Activated CD4-positive, alpha-beta T cell treated with anti-CD3 and anti-CD28 coated beads, Interleukin-2, Interleukin-4, amounts not matched to agents 100 ng/mL and 50 ng/mL, durations not matched to agents 16 hours and 8 hours (primary cell): ENCODE measurements around the gene LIMS2.

ENCODE experiments used
- DNase-seq: peaks from one replicate; pipeline ENCODE4 v3.0.0-alpha.2; 2020; ENCODE audit warnings: low spot score

Gene LIMS2

DNA sequence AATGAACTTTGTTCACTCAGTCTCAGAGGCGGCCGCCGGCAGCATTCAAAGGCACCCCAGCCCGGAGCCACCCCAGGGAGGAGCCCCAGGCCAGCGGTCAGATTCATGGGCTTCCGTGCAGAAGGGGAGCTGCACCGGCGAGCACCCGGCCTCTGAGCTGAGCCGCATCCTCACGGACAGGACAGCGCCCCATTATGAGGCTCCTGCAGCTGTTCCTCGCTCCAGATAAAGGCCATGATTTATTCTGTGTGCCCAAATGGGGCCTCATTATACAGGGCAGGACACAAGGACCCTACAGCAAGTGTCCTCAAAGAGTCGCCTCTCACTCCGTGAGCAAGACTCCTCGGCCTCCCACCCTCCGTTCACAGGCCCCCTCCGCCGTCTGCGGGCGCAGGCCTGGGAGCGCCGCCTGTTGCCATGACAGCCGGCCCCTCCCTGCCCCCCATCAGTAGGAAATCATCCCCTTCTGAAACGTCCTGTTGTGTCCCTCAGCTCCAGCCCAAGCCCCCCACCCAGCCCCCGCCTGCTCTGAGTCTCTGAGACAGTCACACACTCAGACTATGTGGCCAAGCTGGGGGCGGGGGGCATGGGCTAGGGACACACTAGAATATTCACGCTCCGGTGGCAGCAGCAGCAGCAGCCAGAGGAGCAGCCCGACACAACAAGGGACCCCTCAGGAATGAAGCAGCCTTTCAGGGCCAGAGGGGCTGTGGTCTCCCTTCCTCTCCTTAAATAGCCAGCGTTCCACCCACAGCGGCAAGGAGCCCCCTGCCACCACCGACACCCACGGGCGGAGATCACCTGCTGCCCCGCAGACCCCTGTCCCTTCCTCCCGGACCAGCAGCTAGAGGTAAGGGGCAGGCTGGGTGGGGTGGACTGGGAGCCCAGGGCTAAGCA, 29.7 kb downstream of the LIMS2 start, which contains the start of gene GPR17:
Gene GPR17 (plus strand): TSS at position 759 of the 897 bp plus-strand sequence. CDS start 4,583 bp downstream, outside the sequence.
- no peak for DNase-seq

DNA sequence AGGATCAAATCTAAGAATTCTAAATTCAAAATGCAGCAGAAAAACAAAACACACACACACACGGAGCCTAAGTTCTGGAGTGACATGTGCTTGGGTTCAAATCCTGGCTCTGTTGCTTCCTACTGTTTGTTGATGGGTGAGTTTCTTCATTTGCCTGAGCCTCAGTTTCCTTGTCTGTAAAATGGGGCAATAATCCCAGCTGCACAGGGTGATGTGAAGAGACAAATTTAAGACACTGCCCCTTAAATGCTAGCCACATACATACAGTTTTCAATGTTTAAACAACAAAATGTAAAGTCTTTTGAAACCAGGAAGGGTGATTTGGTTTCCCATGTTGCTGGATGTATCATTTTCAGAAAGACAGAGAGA, 30.3 kb downstream of the LIMS2 start:
- DNase-seq: no peak

DNA sequence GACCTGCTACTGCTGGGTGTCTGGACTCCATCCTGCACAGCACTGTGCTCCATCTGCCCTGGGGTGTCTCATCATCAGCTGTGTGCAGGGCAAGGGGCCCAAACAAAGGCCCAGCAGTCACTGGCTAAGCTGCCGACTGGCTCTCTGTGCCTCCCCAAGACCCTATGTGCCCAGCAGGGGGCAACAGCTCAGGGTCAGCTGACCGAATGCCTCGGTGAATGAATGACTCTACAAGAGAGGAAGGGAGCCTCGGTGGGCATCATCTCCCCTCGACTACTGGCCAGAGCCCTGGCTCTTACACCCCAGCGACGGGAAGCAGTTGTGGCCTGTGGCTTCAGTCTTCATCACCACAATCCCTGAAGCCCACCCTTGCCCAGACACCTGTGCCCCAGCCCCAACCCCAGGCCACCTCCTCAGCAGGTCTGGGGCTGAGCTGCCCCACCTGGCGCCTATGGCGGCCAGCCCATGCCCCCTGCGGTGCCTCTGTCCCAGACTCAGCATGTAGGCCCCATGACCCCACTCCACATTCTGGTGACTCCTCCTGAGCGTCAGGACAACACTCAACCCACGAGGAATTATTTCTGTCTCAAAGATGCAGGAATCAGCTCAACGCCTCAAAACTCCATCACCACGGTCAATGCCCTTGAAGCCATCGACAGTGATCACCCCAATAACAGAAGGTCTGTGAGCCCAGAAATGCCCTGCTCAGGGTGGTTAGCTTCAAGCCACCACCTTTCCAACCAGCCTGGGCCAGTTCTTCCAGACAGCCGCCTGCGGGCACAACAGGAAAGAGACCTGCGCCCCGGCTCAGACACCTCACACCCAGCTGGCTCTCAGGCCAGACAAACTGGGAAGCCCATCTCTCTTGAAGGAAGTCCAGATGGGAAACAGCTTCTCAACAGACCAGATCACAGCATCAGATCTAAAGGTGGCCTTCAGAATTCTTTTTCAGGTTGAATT, 31.0 kb downstream of the LIMS2 start:
- no peak for DNase-seq

DNA sequence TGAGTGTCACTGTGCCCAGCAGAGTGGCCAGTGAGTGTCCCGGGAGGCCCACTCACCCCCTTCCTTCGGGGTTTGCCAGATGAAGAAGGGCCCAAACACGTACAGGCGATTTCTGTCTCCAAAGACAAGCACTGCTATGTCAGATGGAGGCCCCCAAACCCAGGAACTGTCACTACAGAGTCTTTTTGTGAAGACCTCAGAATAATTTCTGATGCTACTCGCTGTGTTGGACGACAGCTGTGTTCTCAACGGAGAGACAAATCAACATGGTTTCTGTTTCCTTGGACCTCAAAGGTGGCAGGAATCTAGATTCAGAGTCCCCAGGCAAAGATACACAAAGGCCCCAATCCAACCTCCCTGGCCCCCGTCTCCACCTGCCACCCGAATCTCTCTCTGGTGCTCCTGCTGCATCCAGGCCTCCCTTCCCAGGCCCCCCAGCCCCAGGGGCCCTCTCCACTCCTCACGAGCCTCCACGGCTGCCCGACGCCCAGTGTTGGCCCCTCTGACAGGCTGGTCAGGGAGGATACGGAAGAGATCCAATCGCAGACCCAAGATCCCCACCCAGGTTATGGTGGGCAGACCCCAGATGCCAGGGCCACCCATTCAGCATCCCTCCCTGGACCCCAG, 31.8 kb downstream of the LIMS2 start:
- no peak for DNase-seq

DNA sequence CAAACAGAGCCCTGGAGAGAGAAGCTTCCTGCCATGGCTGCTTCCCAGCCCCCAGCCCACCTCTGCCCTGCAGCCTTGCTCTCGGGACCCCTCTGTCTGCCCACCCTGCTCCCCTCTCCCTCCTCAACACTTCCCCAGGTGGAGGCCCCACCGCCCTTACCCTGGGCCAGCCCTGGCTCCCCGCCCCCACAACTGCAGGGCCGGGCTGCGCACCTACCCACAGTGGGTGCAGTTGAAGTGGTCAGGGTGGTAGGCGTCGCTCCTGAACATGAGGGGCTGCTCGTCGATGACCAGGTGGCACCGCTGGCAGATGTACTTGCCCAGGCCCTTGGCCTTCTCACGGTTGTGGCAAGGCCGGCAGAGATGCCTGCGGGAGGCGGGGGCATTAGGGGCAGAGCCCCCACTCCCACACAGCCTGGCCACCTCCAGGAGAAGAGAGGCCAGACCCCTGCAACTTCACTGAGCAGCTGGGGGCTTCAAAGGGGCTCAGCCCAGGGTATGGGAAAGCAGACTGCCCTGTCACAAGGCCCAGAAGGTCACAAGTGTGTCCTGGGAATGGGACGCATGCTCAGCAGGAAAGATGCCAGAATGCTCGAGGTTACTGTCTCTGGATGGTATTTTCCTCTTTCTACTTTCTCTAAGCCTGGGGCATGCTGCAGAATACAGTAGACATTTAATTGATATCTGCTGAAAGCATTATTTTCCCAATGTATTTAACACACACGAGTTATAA, 32.5 kb downstream of the LIMS2 start:
- no peak for DNase-seq

DNA sequence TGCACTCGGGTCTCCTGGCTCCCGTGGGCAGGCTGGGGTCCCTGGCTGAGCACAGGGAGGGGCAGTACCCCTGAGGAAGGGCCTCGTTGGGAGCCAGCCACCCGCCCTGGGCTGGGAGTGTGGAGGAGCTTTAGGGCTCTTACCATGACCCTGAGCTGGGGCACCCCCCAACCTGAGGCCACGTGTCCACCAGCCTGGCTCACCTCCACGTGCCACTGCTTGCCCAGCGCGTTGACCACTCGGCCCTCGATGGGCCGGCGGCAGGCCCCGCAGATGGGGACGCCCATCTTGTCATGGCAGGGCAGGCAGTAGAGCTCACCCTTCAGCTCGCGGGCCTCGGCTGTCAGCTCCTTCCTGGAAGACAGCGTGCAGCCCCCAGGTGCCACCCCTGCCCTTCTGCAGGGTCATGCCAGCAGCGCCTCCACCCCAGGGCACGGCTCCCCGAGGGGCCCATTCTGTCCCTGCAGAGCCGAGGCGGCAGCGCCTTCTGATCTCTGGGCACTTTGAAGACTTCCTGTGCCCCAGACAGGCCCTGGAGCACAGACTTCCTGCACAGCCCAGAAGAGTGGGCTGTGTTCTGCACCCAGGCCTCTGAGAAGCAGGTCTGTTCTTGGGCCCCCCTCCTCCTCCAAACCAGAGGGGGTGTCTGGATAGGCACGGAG, 33.4 kb downstream of the LIMS2 start:
- peak; percentile 8 for DNase-seq

DNA sequence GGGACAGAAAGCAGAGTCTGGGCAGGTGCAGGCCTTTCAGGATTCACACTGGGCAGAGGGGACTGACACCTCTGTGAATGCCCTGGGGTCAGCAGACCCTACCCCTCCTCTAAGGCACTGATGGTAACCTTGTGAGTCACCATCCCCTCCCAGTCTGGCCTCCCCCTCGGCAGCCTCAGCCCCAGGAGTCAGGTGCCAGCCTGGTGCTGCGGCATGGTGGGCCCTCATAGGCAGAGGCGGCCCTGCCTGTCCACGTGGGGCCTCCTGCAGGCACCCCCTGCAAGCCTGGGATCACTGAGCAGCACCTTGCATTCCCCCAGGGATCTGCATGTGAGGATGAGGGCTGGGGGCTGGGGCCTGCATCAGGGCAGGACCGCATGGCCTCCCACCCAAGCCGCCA, 34.2 kb downstream of the LIMS2 start:
- DNase-seq: no peak

DNA sequence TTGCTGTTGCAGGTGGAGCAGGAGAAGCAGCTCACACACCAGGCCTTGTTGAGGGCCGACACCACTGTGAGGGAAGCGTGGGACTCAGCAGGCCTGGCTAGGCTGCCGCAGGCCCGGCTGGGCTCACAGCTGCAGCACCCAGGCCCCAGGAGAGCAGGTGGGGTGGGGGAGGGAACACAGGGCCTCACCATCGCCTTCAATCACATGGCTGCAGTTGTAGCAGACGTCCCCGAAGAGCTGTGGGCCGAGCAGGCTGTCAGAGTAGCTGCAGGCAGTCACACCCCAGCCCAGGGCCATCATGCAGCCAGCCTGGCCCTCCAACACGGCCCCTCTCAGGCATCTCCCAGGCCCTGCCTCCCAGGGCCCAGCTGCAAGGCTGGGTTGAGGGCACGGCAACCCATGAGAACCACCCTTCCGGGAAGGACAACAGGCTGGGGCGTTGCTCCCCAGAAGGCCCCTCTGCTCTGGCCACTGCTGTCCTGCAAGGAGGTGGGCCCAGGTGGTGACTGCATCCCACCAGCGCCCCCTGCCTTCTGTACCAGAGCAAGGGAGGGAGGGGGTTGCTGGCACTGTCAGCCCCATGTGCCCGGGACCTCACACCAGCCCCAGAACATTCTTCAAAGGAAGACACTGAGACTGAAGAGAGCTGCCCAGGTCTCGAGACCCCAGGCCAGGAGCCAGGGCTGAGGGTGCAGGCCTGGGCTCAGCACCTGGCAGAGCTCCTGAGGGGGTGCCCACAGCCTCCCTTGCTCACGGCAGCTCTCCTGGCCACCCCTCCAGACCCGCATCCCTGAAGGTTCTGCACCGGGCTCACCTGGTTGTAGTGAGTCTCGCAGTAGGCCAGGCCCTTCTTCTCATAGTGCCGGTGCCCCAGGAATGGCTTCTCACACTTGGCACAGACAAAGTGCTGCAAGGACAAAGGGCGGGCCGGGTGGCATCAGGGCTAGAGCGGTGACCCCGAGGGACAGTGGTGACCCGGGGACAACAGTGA, 35.0 kb downstream of the LIMS2 start:
- no peak for DNase-seq

DNA sequence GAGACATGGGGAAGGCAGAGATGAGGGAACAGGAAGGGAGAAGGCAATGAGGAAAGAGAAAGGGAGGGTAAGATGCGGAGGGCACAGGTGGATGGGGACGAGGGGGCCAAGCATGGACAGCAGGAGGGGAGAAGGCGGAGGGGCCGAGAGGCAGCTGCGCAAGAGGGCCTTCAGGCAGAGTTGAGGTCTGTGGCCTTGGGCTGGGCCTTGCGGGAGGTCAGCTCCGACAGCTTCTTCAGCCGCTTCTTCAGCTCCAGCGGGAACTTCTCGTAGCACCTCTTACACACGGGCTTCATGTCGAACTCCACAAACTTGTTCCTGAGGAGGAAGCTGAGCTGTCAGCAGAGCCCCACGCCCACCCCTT, 36.2 kb downstream of the LIMS2 start:
- DNase-seq: no peak

DNA sequence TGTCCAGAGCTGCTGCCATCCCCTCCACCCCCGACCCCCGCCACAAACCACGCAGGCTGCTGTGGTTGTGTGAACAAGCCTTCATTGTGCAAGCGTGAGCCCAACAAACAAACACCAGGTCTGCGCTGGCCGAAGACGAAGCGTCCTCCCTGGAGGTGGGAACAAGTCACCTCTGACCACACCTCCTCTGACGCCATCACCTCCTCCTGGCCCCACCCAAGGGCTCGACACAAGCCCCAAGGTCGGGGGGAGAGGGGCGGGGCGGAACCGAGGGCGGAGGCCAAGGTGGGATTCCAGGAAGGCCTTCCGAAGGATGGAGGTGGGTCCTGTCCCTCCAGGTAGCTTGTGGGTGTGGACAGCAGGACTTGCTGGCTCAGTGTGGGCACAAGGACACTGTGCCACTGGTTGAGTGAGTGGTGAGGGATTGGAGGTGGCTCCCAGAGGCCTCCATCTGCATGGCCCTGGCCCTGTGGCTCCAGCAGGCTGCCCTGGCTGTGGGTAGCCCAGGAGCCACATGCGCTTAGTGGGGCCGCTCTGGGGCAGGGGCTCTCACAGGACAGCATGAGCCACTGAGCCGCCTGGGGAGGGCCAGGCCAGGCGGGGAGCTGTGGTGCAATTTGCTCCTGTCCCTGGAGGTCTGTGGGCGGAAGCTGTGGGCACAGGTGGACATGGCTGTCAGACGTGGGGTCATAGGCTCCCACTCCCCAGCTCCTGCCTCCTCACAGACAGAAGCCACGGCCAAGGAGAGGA, 36.8 kb downstream of the LIMS2 start:
- DNase-seq: no peak

DNA sequence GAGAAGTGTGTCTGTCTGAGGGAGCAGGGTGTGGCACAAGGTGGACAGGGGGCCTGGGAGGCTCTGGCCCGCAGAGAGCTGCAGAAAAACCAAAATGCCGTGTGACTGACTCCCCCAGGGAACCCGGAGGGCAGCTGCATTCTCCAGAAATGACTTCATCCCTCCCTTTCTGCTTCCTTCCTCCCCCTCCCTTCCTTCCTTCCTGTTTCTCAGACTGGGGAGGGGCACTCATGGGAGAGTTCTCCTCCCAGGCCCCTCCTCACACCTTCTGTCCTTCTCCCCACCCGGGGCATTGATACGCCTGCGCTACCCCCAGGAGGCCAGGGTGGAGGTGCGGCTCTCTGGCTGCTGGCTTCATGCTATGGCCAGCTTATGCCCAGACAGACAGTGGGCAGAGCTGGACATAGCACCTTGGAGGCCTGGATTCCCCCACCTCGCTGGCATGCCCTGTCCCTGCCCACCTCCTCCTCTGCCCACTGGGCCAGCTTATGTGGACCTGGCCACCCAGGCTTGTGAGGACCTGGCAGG, 37.5 kb downstream of the LIMS2 start:
- DNase-seq: peak; percentile 28

DNA sequence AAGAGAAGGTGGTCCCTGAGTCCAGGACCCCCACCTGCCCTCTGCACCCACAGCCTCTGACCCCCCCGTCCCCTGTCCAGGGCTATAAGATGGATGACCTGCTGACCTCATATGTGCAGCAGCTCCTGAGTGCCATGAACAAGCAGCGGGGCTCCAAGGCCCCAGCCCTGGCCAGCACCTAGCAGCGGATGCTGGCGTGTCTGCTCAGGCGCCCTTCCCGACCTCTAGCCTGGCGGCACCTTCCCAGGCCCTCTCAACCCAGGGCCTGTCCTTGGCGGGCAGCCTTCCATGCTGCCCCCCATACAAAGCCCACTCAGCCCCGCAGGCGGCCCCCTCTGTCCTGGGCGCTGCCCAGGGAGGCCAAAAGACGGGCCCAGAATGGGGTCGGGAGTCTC, 38.1 kb downstream of the LIMS2 start:
- DNase-seq: no peak

DNA sequence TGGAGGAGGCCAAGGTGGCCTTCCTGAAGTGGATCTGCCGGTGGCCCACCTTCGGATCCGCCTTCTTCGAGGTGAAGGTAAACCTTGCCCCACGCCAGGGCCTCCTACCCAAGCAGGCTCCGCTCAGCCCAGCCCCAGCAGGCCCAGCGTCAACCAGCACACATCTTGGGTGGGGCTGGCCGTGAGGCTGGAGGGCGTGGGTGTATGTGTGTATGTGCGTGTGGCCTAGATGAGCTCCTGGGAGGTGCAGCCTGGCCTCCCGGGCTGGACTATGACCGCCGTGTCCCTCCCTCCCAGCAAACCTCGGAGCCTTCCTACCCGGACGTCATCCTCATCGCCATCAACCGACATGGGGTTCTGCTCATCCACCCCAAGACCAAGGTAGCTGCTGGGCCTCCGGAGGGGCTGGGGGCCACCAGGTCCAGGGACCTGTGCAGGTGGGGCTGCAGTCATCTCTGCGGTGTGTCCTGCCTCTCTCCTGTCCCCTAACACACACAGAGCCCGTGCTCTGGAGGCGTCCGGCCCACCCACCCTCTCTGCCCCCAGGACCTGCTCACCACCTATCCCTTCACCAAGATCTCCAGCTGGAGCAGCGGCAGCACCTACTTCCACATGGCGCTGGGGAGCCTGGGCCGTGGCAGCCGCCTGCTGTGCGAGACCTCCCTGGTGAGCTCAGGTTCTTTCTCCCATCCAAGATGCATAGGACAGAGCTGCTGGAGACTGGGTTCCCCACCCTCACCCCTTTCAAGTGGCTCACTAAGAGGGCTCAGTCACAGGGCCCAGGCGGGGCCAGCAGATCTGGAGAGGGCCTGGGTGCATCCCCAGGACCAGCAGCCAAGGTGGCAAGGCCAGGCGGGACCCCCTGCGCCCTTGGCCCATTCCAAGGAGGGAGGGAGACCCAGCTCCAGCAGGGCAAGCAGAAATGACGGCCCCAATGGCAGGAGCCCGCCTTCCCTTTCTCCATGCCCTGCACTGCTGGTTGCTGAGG, 38.8 kb downstream of the LIMS2 start:
- DNase-seq: no peak

DNA sequence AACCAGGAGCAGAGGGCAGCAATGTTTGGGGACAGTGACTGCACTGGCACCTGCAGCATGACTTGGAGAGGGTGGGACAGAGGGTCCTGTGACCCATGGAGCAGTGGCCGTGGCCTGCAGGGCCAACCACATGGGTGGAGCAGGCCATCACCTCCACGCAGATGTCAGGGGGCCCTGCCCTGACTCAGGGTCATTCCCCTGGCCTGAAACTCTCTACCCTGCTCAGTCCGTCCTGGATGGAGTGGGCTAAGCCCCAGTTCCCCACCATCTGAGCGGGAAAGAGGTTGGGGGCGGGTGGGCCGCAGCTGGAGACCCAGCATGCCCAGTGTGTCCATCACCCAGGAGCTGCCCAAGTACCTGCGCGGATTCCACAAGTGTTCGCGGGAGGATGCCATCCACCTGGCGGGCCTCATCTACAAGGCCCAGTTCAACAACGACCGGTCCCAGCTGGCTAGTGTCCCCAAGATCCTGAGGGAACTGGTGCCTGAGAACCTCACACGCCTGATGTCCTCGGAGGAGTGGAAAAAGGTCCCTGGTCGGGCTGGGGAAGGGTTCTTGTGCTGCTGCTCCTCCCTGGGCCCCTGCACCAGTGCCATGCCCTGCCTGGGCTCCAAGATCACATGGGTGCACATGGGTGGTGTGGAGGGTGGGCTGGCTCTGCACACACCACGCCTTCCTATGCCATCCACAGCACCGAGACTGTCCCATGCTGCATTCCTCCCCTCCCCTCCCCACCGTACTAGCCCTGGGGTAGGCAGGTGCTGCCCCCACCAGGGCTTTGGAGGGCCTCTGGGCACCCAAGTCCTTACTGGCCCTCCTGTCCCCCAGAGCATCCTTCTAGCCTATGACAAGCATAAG, 39.7 kb downstream of the LIMS2 start:
- DNase-seq: no peak

DNA sequence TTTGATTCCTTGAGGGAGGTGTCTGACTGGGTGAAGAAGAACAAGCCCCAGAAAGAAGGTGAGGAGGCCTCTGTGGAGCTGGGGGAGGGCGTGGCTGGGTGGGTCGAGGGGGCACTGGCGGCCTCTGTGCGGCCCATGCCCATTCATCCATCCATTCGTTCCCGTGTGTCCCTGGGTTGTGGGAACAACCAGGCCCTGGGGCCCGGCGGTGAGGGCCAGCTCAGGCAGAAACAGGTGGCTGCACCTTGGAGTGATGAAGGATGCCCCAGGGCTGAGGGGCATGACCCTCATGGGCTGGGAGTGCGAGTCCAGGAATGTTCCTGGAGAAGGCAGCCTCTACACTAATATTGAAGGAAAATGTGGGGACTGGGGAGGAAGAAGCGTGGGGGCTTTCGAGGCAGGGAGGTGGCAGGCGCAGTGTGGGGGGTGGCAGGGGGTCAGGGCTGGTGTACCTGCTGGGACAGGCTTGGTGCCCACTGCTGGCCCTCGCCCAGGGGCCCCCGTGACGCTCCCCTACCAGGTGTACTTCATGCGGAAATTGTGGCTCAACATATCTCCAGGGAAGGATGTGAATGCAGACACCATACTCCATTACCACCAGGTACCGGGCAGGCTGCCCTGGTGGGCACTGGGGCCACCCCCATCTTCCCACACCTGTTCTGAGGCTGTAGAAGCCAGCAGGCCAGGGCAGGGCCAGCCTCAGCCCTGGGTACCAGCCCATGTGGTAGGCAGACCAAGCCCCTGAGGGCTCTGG, 40.5 kb downstream of the LIMS2 start:
- no peak for DNase-seq

DNA sequence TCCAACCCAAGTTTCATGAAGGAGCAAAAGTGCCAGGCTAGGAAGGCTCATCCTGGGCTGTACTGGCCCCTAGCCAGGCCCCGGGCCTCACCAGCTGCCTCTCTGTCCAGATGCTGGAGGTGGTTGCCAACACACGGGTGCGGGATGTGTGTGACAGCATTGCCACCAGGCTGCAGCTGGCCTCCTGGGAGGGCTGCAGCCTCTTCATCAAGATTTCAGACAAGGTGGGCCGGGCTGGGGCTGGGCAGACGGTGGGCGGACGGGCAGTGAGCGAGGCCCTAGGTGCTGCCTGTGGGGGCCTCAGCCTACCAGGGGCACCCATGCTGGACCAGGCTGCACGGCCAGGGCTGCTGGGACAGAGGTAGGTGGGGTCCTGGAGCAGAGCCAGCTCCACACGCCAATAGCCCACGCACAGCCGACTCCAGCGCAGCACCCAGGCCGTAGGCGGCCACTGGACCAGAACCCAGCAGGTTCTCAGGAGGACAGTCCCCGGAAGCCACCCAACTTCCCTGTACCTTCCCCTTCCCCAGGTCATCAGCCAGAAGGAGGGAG, 41.2 kb downstream of the LIMS2 start:
- DNase-seq: no peak
